Ishikawa (cell line): ENCODE data around the gene MYO16.

Source experiments
- CREB1 ChIP-seq: IDR thresholded peaks from 2 replicates; pipeline ENCODE4 v1.6.1; 2012; ENCODE audit warnings: low read depth
- FOXM1 ChIP-seq: IDR thresholded peaks from 2 replicates; pipeline ENCODE4 v1.6.1; 2012; ENCODE audit warnings: low read depth, borderline replicate concordance
- TAF1 ChIP-seq: IDR thresholded peaks from 2 replicates; pipeline ENCODE4 v1.6.1; 2012; ENCODE audit warnings: low read depth, mild to moderate bottlenecking

DNA sequence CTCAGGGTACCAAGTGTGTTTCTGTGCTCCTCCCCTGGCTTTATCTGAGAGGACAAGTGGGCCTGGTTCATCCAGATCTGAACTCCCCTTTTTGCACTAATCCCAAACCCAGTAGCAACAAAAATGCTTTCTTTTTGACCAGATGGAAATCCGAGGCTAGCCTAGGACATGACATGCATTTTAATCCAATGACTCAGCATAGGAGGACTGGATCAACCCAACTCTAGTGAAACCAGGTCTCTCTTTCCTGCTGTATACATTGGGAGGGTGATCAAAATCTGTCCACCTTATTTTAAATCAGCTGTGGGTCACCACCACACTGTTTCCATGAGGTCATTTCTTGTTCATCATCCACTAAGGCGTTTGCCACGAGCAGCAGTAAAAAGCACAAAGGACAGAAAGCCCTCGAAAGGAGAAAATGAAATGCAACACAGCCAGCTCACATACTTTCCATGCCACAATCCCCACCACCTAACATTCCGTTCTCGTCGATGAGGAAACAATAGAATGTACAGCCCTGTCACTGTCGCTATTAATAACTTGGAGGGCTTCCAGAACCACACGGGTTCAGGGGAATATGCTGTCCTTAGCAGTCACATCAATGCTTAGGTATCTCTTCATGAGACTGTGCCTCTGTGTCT, 614.0 kb downstream of the MYO16 start:
- TF ChIP-seq CREB1 (no peak), TAF1 (no peak), FOXM1 (peak; percentile 71)
